Stimulated activated effector memory CD8-positive, alpha-beta T cell treated with anti-CD3 and anti-CD28 coated beads, Interleukin-12 subunit alpha, Interleukin-12 subunit beta, amount 100 ng/mL, for 72 hours (primary cell): Measurements from ENCODE around the gene CASP7.
"Not testable (repeated sequence)": the region's sequence is repeated elsewhere in the genome, so short reads cannot be mapped to it uniquely, and the experiment has no call there.

Experiments
- ATAC-seq: fragments of 150-1000 bp; cut with Tn5 transposase; 2 replicates; pipeline ENCODE4 v1.10.0; 2021
- DNase-seq, 2 donors: peaks; one replicate each; pipeline ENCODE4 v3.0.0; 2021 to 2022; ENCODE audit warnings: low spot score in 2 of 2
- H3K27ac Mint-ChIP-seq: one replicate; pipeline ENCODE4 v1.8.0; 2022; ENCODE audit warnings: mild to moderate bottlenecking, mixed read lengths
- H3K36me3 Mint-ChIP-seq: one replicate; pipeline ENCODE4 v1.8.0; 2022; ENCODE audit warnings: mild to moderate bottlenecking, mixed read lengths
- H3K4me1 Mint-ChIP-seq: one replicate; pipeline ENCODE4 v1.8.0; 2022; ENCODE audit warnings: mixed read lengths
- H3K4me3 Mint-ChIP-seq: one replicate; pipeline ENCODE4 v1.8.0; 2022; ENCODE audit warnings: mild to moderate bottlenecking, mixed read lengths
- H3K9me3 Mint-ChIP-seq: one replicate; pipeline ENCODE4 v1.8.0; 2022; ENCODE audit warnings: mixed read lengths

The CASP7 gene

DNA sequence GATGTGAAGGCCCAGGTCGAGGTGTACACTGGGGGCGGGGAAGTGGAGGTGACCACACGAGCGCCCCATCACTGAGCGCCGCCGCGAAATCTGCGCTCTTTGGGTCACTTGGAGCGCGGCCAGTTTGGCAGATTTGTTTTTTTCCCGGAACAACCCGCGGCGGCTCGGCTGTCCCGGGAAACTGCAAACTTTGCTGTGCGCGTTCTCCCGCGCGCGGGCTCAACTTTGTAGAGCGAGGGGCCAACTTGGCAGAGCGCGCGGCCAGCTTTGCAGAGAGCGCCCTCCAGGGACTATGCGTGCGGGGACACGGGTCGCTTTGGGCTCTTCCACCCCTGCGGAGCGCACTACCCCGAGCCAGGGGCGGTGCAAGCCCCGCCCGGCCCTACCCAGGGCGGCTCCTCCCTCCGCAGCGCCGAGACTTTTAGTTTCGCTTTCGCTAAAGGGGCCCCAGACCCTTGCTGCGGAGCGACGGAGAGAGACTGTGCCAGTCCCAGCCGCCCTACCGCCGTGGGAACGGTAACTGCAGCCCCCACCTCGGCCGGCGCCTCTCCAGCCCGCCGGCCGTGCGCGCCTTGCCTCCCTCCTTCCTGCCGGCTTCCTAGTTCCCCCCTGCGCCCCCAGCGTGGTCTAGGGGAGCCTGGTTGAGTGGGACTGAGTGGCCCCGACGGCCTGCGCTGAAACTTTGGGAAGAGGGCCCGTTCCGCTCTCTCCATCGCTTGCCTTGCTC, at the start of gene CASP7:
TSS of gene CASP7 (plus strand) at position 450 of the 727 bp plus-strand sequence. CDS start 17,582 bp downstream, outside the sequence.
- peak within 1 kb of the TSS; percentile 92 for H3K27ac Mint-ChIP-seq
- H3K36me3 Mint-ChIP-seq, result no peaks in the 10 kb centered on the region
- H3K4me1 Mint-ChIP-seq, result peaks cover 53% of the 10 kb centered on the region
- DNase-seq, result peak; percentile 63 to 86
- H3K9me3 Mint-ChIP-seq, result peaks cover 4% of the 10 kb centered on the region
- peak within 1 kb of the TSS; percentile 97 for H3K4me3 Mint-ChIP-seq
- ATAC-seq, result peak; percentile 84

DNA sequence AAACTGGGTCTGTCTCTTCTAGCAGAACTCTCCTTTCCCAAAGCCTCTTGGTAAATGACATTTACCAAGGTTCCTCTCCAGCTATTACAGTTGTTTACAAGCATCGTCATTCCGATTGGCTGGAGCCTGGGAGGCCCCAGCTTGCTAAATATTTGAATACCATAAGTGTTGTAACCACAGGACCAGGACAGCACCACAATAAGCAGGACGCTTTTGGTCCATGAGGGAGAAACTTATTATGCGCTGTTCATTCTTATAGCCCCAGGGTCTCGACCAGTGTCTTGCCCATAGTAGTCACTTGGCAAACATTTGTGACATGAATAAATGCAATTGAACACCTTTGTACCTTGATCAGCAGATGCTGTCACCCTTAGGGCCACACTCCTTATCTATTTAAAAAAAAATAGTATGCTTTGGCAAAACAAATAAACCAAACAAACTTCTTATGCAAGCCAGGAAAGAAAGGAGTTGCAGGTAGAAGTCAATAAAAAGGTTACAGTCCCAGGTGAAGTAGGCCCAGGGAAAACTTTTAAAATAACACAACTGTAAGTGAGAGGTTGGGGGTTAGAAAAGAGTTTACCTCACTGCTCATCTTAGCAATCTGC, 48.7 kb upstream of the CASP7 start:
- no peak overlapping the region for H3K4me3 Mint-ChIP-seq
- ATAC-seq, result no peak
- no peak for DNase-seq
- H3K27ac Mint-ChIP-seq, result no peak overlapping the region
- H3K9me3 Mint-ChIP-seq, result no peaks in the 10 kb centered on the region
- H3K4me1 Mint-ChIP-seq, result no peaks in the 10 kb centered on the region
- H3K36me3 Mint-ChIP-seq, result no peaks in the 10 kb centered on the region

DNA sequence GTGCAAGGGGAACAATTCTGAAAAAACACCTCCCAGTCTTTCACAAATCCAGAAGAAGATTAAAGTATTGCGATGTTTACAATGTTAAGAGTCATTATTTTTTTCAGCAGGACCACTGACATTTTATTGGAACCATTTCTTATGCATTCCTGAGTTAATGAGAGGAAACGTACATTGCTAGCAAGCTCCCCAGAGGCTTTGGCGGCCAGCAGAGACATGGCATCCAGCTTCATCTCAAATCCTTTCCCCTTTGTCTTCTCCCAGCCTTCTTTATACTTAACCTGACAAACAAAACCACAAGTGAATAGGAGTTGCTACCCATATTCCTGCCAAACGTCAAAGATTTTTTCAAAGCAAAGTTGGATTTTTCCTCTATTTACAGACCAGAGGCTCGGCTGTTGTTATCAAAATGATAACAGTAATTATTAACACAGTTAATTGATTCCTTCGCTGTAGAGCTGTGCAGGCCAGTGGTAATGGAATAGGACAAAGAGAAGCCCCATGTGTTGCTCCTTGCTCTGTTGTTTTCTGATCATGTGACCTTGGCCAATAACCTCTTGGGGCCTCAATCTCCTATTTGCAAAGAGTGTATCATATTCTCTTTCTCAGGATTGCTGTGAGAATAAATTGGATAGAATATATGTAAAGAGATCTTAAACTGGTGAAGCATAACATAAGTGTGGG, 47.9 kb upstream of the CASP7 start:
- no peak for DNase-seq
- H3K27ac Mint-ChIP-seq, result no peak overlapping the region
- H3K4me3 Mint-ChIP-seq, result no peak overlapping the region
- H3K36me3 Mint-ChIP-seq, result no peaks in the 10 kb centered on the region
- no peak for ATAC-seq
- no peaks in the 10 kb centered on the region for H3K9me3 Mint-ChIP-seq
- no peaks in the 10 kb centered on the region for H3K4me1 Mint-ChIP-seq

- Mint-ChIP-seq H3K4me1 (no peaks in the 10 kb centered on the region), H3K36me3 (no peaks in the 10 kb centered on the region), H3K9me3 (no peaks in the 10 kb centered on the region), H3K27ac (no peak overlapping the region), H3K4me3 (no peak overlapping the region)
- DNase-seq, result no peak
- ATAC-seq, result no peak
Observed at GRCh38 chr10:113639966-113640365, 39.7 kb upstream of the CASP7 start.

DNA sequence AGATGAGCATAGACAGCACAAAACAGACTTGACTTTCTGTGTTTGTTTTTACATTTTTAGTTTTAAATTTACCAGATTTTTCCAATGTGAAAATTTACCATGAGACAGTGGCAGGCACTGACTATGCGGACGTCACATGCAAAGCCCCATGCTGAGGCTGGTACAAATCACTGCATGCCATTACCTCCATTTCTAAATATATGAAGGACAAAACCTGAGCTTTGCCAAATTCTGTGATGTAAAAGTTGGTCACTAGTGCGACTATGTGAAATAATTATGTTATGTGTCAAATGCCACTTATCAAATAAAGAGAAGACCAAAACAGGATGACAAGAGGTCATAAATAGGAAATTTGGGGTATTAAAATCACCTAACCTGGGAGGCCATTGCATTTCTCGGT, 38.0 kb upstream of the CASP7 start:
- no peaks in the 10 kb centered on the region for H3K9me3 Mint-ChIP-seq
- H3K4me1 Mint-ChIP-seq, result no peaks in the 10 kb centered on the region
- no peaks in the 10 kb centered on the region for H3K36me3 Mint-ChIP-seq
- DNase-seq (no peak), ATAC-seq (no peak)
- no peak overlapping the region for H3K4me3 Mint-ChIP-seq
- no peak overlapping the region for H3K27ac Mint-ChIP-seq

DNA sequence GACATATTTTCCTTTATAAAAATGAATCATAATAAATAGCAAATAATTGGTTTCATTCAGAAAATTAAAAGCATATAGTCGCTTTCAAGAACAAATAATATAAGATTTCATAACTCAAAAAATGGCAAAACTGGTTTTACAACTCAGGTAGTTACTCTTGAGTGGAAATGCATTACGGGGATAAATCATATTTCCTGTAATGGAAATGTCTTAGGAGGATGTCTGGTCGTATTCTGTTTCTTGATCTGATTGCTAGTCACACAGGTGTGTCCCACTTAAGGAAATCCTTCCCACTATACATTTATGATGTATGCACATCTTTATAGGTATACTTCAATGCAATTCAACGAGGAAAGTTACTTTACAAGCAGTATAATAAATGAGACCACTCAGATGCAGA, 36.5 kb upstream of the CASP7 start:
- Mint-ChIP-seq H3K4me3 (no peak overlapping the region), H3K36me3 (no peaks in the 10 kb centered on the region), H3K27ac (no peak overlapping the region), H3K9me3 (no peaks in the 10 kb centered on the region), H3K4me1 (no peaks in the 10 kb centered on the region)
- ATAC-seq (no peak), DNase-seq (no peak)

- DNase-seq, result no peak
- no peaks in the 10 kb centered on the region for H3K9me3 Mint-ChIP-seq
- ATAC-seq, result no peak
- H3K4me3 Mint-ChIP-seq, result no peak overlapping the region
- no peaks in the 10 kb centered on the region for H3K4me1 Mint-ChIP-seq
- no peak overlapping the region for H3K27ac Mint-ChIP-seq
- H3K36me3 Mint-ChIP-seq, result no peaks in the 10 kb centered on the region
Observed at GRCh38 chr10:113644185-113645120, 35.3 kb upstream of the CASP7 start.

DNA sequence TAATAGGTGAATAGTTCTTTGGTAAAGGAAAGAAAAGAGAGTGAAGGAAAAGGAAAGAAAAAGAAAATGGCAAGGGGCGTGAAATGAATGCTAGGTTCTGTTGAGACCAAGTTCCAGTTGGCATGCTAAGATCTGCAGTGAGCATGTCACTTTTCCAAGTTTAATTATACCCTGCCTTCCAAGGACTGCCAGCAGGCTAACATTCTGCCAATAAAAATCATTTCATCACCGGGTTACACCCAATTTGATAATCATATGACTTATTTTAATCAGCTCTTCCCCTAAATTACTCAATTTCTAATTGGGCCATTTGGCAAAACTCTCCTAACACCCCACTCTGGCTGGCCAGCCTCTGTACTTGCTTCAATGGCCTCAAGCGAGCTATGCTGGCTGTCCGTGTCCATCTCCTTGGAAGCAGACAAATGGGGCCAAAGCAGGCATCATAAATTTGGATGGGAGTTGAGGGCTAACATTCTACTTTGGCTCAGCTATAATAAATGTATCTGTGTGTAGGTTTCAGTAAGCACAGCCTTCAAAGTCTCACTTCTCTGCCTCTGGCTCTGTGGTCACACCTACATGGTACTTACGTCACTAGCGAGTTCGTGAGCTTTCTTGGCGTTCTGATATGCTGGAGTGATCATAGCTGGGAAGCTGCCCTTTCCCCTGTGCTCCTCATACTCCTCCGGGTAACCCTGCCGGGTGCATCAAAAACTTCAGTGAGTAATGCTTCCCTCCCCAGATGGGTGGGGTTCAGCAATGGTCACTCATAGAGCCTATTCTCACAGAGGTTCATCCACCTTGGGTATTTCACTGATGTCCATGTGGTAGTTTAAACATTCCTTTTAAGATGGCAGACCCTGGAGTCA, 33.1 kb upstream of the CASP7 start:
- H3K27ac Mint-ChIP-seq, result no peak overlapping the region
- H3K4me3 Mint-ChIP-seq, result no peak overlapping the region
- no peaks in the 10 kb centered on the region for H3K4me1 Mint-ChIP-seq
- ATAC-seq (no peak), DNase-seq (no peak)
- no peaks in the 10 kb centered on the region for H3K36me3 Mint-ChIP-seq
- no peaks in the 10 kb centered on the region for H3K9me3 Mint-ChIP-seq

DNA sequence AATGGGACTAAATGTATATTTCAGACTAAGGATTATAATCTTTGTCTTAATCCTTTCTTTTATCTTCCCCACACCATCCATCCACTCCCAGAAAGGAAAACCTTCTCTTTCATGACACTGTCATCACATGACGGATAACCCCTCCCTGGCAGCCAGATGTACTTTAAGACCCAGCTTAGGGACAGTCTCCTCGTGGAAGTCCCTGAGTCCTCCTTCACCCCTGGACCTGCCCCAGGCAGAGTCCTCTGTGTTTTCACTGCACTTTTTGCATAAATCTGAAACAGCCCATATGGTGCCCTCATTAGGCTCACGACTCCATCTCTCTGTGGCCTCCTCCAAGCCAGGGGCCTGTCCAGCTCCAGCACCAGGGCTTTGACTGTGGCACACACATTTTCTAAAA, 31.9 kb upstream of the CASP7 start:
- Mint-ChIP-seq H3K36me3 (no peaks in the 10 kb centered on the region), H3K27ac (no peak overlapping the region), H3K4me1 (no peaks in the 10 kb centered on the region), H3K4me3 (no peak overlapping the region), H3K9me3 (no peaks in the 10 kb centered on the region)
- ATAC-seq (no peak), DNase-seq (no peak)

GRCh38 chr10:113648478-113648877, 31.2 kb upstream of the CASP7 start:
- Mint-ChIP-seq H3K9me3 (no peaks in the 10 kb centered on the region), H3K27ac (no peak overlapping the region), H3K4me3 (no peak overlapping the region), H3K36me3 (no peaks in the 10 kb centered on the region), H3K4me1 (no peaks in the 10 kb centered on the region)
- no peak for ATAC-seq
- no peak for DNase-seq

- no peak for DNase-seq
- H3K36me3 Mint-ChIP-seq, result no peaks in the 10 kb centered on the region
- no peaks in the 10 kb centered on the region for H3K4me1 Mint-ChIP-seq
- ATAC-seq, result no peak
- no peak overlapping the region for H3K4me3 Mint-ChIP-seq
- H3K27ac Mint-ChIP-seq, result no peak overlapping the region
- no peaks in the 10 kb centered on the region for H3K9me3 Mint-ChIP-seq
Observed at GRCh38 chr10:113650172-113650571, 29.5 kb upstream of the CASP7 start.

- no peak for ATAC-seq
- no peaks in the 10 kb centered on the region for H3K9me3 Mint-ChIP-seq
- H3K36me3 Mint-ChIP-seq, result no peaks in the 10 kb centered on the region
- H3K27ac Mint-ChIP-seq, result no peak overlapping the region
- no peak overlapping the region for H3K4me3 Mint-ChIP-seq
- H3K4me1 Mint-ChIP-seq, result no peaks in the 10 kb centered on the region
- DNase-seq, result no peak
Observed at GRCh38 chr10:113651021-113651420, 28.7 kb upstream of the CASP7 start.

DNA sequence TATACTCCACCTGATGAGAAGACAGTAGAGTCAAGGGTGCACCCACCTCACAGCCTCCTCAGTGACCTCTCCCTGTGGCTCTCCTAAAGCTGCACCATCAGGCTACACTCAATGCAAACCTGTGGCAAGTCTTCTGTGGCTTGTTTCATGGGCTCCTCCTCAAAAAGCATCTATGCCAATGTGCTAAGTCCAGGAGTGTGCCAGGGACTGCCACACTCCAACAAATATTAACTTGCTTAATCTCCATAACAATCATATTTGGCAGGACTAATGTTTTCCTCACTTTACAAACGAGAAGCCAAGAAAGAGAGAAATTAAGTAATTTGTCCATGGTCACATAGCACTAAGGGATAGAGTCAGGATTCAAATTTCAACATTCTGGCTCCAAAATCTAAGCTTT, 27.8 kb upstream of the CASP7 start:
- Mint-ChIP-seq H3K36me3 (no peaks in the 10 kb centered on the region), H3K4me1 (no peaks in the 10 kb centered on the region), H3K4me3 (no peak overlapping the region), H3K9me3 (no peaks in the 10 kb centered on the region), H3K27ac (no peak overlapping the region)
- ATAC-seq (no peak), DNase-seq (no peak)

DNA sequence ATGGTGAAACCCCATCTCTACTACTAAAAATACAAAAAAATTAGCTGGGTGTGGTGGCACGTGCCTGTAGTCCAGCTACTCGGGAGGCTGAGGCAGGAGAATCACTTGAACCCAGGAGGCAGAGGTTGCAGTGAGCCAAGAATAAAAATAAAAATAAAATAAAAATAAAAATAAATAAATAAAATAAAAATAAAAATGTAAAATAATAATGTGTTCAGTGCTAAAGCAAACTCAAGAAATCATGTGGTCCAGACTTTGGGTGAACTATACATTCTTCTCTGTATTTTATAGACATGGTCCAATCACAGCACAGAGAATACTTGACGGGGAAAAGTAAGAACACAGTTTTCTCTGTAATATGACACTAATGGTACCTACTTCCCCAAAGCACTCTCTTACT, 27.3 kb upstream of the CASP7 start:
- not testable (repeated sequence) for H3K27ac Mint-ChIP-seq, H3K9me3 Mint-ChIP-seq, H3K4me3 Mint-ChIP-seq, H3K4me1 Mint-ChIP-seq, H3K36me3 Mint-ChIP-seq, DNase-seq, ATAC-seq
